Lower leg skin (tissue), 3 donors: ENCODE measurements around the gene BIN1.

Experiments used
- CTCF ChIP-seq, 3 donors: fragments of 450-650 bp; IDR thresholded peaks; one replicate each; pipeline ENCODE4 v1.5.1; 2016; ENCODE audit warnings: antibody characterized with exemption in 3 of 3, mild to moderate bottlenecking in 3 of 3, moderate library complexity in 2 of 3
- POLR2A ChIP-seq, 2 donors: fragments of 450-650 bp; IDR thresholded peaks; one replicate each; pipeline ENCODE4 v1.6.1; 2016 to 2017; ENCODE audit warnings: antibody characterized with exemption in 2 of 2, mild to moderate bottlenecking in 1 of 2, moderate library complexity in 1 of 2

- TF ChIP-seq CTCF (IDR thresholded peaks at IDR 0.05) (no peak), POLR2A (IDR thresholded peaks at IDR 0.05) (no peak)
Measured at GRCh38 chr2:127124426-127124825, 17.5 kb upstream of the BIN1 start.
